SK-N-SH (cell line): ENCODE measurements around the gene PTPA. TPM values are rescaled to one million over a fixed set of nuclear protein-coding genes. Genes with fewer than 3 reads are reported as not detected.

ENCODE experiments used
- CTCF ChIA-PET: fragments of 300-600, 350-600 bp; formaldehyde crosslinking; extraction: SDS; loops from one replicate; lab custom pipeline; 2021; lab: Yijun Ruan, JAX
- POLR2A ChIA-PET: fragments of 350-600 bp; sonication (Branson Sonifier 250); formaldehyde crosslinking; extraction: SDS; loops from one replicate; lab custom pipeline; 2020; ENCODE audit warnings: antibody characterized with exemption, inconsistent platforms; lab: Yijun Ruan, JAX
- DNase-seq: peaks from one replicate; pipeline ENCODE4 v3.0.0; 2012
- H2AFZ ChIP-seq: fragments of 200-600 bp; sonication (generic); 2 replicates; pipeline ENCODE4 v1.8.1; 2016; ENCODE audit warnings: antibody characterized with exemption, mild to moderate bottlenecking, low read depth
- H3F3A ChIP-seq: fragments of 200-600 bp; sonication (generic); replicated peaks from 2 replicates; pipeline ENCODE3; 2016; ENCODE audit warnings: antibody characterized with exemption, mild to moderate bottlenecking; ENCODE audit not compliant: insufficient read depth
- H3K27ac ChIP-seq, 2 experiments: fragments of 200-500 bp in 1 of 2; fragments of 200-600 bp in 1 of 2; sonication (Bioruptor generic) in 1 of 2; sonication (generic), shearing (Covaris generic) in 1 of 2; 2 replicates each; pipeline versions ENCODE4 v1.5.1 to v1.6.1; 2014 to 2016; ENCODE audit warnings: low read depth in 2 of 2, inconsistent platforms in 1 of 2, low read length in 1 of 2, mild to moderate bottlenecking in 1 of 2, mixed read lengths in 1 of 2
- H3K27me3 ChIP-seq: fragments of 200-600 bp; sonication (generic), shearing (Covaris generic); 2 replicates; pipeline ENCODE4 v1.6.1; 2016; ENCODE audit warnings: mixed run types; ENCODE audit not compliant: insufficient read depth
- H3K36me3 ChIP-seq, 2 experiments: fragments of 200-500 bp in 1 of 2; fragments of 200-600 bp in 1 of 2; sonication (Bioruptor generic) in 1 of 2; sonication (generic) in 1 of 2; replicated peaks in 1 of 2; 2 replicates each; pipeline versions ENCODE3 to v1.5.1; 2014 to 2016; ENCODE audit warnings: low read length in 1 of 2, mild to moderate bottlenecking in 1 of 2; ENCODE audit not compliant: insufficient read depth in 2 of 2, control insufficient read depth in 1 of 2
- H3K4me1 ChIP-seq, 2 experiments: fragments of 200-500 bp in 1 of 2; fragments of 200-600 bp in 1 of 2; sonication (Bioruptor generic) in 1 of 2; sonication (generic), shearing (Covaris generic) in 1 of 2; 2 replicates each; pipeline versions ENCODE4 v1.5.1 to v1.6.1; 2014 to 2016; ENCODE audit warnings: low read depth in 1 of 2, low read length in 1 of 2, mixed run types in 1 of 2; ENCODE audit not compliant: insufficient read depth in 2 of 2, control insufficient read depth in 1 of 2
- H3K4me2 ChIP-seq: fragments of 200-600 bp; sonication (generic), shearing (Covaris generic); 2 replicates; pipeline ENCODE4 v1.6.1; 2017; ENCODE audit warnings: mixed run types
- H3K4me3 ChIP-seq, 2 experiments: fragments of 200-500 bp in 1 of 2; fragments of 200-600 bp in 1 of 2; sonication (Bioruptor generic) in 1 of 2; sonication (generic), shearing (Covaris generic) in 1 of 2; 2 replicates each; pipeline versions ENCODE4 v1.5.1 to v1.8.1; 2014 to 2016; ENCODE audit warnings: low read depth in 2 of 2, inconsistent platforms in 1 of 2, low read length in 1 of 2, mild to moderate bottlenecking in 1 of 2, mixed read lengths in 1 of 2, moderate library complexity in 1 of 2
- H3K79me2 ChIP-seq: fragments of 200-600 bp; sonication (generic); 2 replicates; pipeline ENCODE4 v1.8.1; 2017; ENCODE audit warnings: mild to moderate bottlenecking; ENCODE audit not compliant: insufficient read depth
- H3K9ac ChIP-seq: fragments of 200-600 bp; sonication (generic); 2 replicates; pipeline ENCODE4 v1.6.1; 2017; ENCODE audit warnings: mixed run types
- H3K9me2 ChIP-seq: fragments of 200-600 bp; sonication (generic); 2 replicates; pipeline ENCODE4 v1.6.1; 2017; ENCODE audit warnings: mixed run types
- H3K9me3 ChIP-seq: fragments of 200-600 bp; sonication (generic); 2 replicates; pipeline ENCODE4 v1.6.1; 2017; ENCODE audit warnings: mixed run types, mild to moderate bottlenecking, moderate library complexity
- H4K20me1 ChIP-seq: fragments of 200-600 bp; sonication (generic); 2 replicates; pipeline ENCODE4 v1.6.1; 2017; ENCODE audit warnings: mild to moderate bottlenecking, mixed run types; ENCODE audit not compliant: insufficient read depth
- EP300 ChIP-seq, 2 experiments: IDR thresholded peaks; 2 replicates each; pipeline versions ENCODE4 v1.4.0 to v1.6.1; 2012; ENCODE audit warnings: borderline replicate concordance in 1 of 2, low read depth in 1 of 2, low read length in 1 of 2
- FOXM1 ChIP-seq: IDR thresholded peaks from 2 replicates; pipeline ENCODE4 v1.4.0; 2012; ENCODE audit warnings: low read depth, mild to moderate bottlenecking
- GABPA ChIP-seq: IDR thresholded peaks from 2 replicates; pipeline ENCODE4 v1.4.0; 2012; ENCODE audit warnings: low read depth, mild to moderate bottlenecking
- IRF3 ChIP-seq: fragments of 150-350 bp; IDR thresholded peaks from 2 replicates; pipeline ENCODE4 v1.6.1; 2016; ENCODE audit warnings: mild to moderate bottlenecking, low read depth, low read length
- JUND ChIP-seq: IDR thresholded peaks from 2 replicates; pipeline ENCODE4 v1.4.0; 2012
- MAX ChIP-seq: IDR thresholded peaks from 2 replicates; pipeline ENCODE4 v1.4.0; 2012; ENCODE audit warnings: low read depth
- MXI1 ChIP-seq: IDR thresholded peaks from 2 replicates; pipeline ENCODE4 v1.6.1; 2012; ENCODE audit warnings: mild to moderate bottlenecking, low read depth, low read length, improper control_type of control experiment
- PBX3 ChIP-seq: IDR thresholded peaks from 2 replicates; pipeline ENCODE4; 2012
- POLR2AphosphoS5 ChIP-seq: IDR thresholded peaks from 2 replicates; pipeline ENCODE4 v1.6.1; 2012; ENCODE audit warnings: low read depth, low read length
- REST ChIP-seq: IDR thresholded peaks from 2 replicates; pipeline ENCODE4 v1.6.1; 2012; ENCODE audit warnings: mild to moderate bottlenecking, low read depth, low read length, moderate library complexity
- RFX5 ChIP-seq: IDR thresholded peaks from 2 replicates; pipeline ENCODE4 v1.6.1; 2012; ENCODE audit warnings: mild to moderate bottlenecking, improper control_type of control experiment, low read length
- TCF12 ChIP-seq: IDR thresholded peaks from 2 replicates; pipeline ENCODE4 v1.4.0; 2012
- TEAD4 ChIP-seq: IDR thresholded peaks from 2 replicates; pipeline ENCODE4 v1.4.0; 2012; ENCODE audit warnings: mild to moderate bottlenecking, borderline replicate concordance; ENCODE audit not compliant: insufficient read depth
- USF2 ChIP-seq: fragments of 150-350 bp; IDR thresholded peaks from 2 replicates; pipeline ENCODE4 v1.6.1; 2017; ENCODE audit warnings: antibody characterized with exemption, low read length, low read depth, borderline replicate concordance
- WGBS: methylation state at CpG from one replicate; pipeline ENCODE4 v1.1.6; 2017; ENCODE audit warnings: low lambda C conversion rate; 5-methylcytosine and 5-hydroxymethylcytosine counted together
- polyA plus RNA-seq, 3 experiments: library from polyadenylated mRNA; depleted of rRNA; stranded (reverse); fragments of >200 nt; gene quantifications; 2 replicates each; pipeline ENCODE4 v1.2.3, GENCODE V29; 2012

The PTPA gene
- polyA plus RNA-seq, 1 of the 3 experiments (the other 2 are of a cell fraction), result 130 TPM

GRCh38 chr9:129184219-129184524 lies 73.0 kb downstream of the PTPA start:
- H3K4me3 ChIP-seq, result no peak overlapping the region
- H4K20me1 ChIP-seq, result no peaks in the 10 kb centered on the region
- POLR2A ChIA-PET, result no interaction called here
- H3F3A ChIP-seq, result no peaks in the 10 kb centered on the region
- H3K9me2 ChIP-seq, result no peaks in the 10 kb centered on the region
- TF ChIP-seq TEAD4 (no peak), MAX (no peak), JUND (no peak), EP300 (IDR thresholded peaks at IDR 0.05; ENCODE audit: borderline replicate concordance in 1 of 2, low read depth in 1 of 2, low read length in 1 of 2) (no peak), POLR2AphosphoS5 (no peak)
- no peak for DNase-seq
- H3K9ac ChIP-seq, result no peak overlapping the region
- no peak overlapping the region for H2AFZ ChIP-seq
- WGBS, result 89% methylated on average over 7 of the region's 7 CpGs
- H3K4me1 ChIP-seq, result no peaks in the 10 kb centered on the region; a peak in 1 of 4 replicates
- H3K27ac ChIP-seq, result no peak overlapping the region
- H3K36me3 ChIP-seq, result no peaks in the 10 kb centered on the region
- H3K9me3 ChIP-seq, result no peaks in the 10 kb centered on the region
- CTCF ChIA-PET, result interaction anchor here (0.7 to 1.4 kb wide), 2 partner anchors 39 to 41 kb away, joined by 3 read pairs; no protein-coding TSS in a partner anchor
- H3K27me3 ChIP-seq, result no peaks in the 10 kb centered on the region
- H3K79me2 ChIP-seq, result no peaks in the 10 kb centered on the region
- H3K4me2 ChIP-seq, result no peak overlapping the region

- H3K27me3 ChIP-seq, result no peaks in the 10 kb centered on the region
- no peak overlapping the region for H2AFZ ChIP-seq
- no peak overlapping the region for H3K9ac ChIP-seq
- ChIA-PET CTCF (interaction anchor here (0.7 to 1.4 kb wide), 2 partner anchors 38 to 42 kb away, joined by 3 read pairs; no protein-coding TSS in a partner anchor), POLR2A (no interaction called here)
- H3K4me1 ChIP-seq, result no peaks in the 10 kb centered on the region; a peak in 1 of 4 replicates
- H3K36me3 ChIP-seq, result no peaks in the 10 kb centered on the region
- H4K20me1 ChIP-seq, result no peaks in the 10 kb centered on the region
- no peak overlapping the region for H3K27ac ChIP-seq
- no peaks in the 10 kb centered on the region for H3K9me3 ChIP-seq
- no peaks in the 10 kb centered on the region for H3K79me2 ChIP-seq
- H3F3A ChIP-seq, result no peaks in the 10 kb centered on the region
- no peak overlapping the region for H3K4me3 ChIP-seq
- H3K9me2 ChIP-seq, result no peaks in the 10 kb centered on the region
- no peak for DNase-seq
- H3K4me2 ChIP-seq, result no peak overlapping the region
- WGBS, result 81% methylated on average over 9 of the region's 9 CpGs
- TF ChIP-seq PBX3 (no peak), TCF12 (no peak), GABPA (no peak), RFX5 (no peak), IRF3 (no peak), REST (no peak), POLR2AphosphoS5 (no peak), MXI1 (no peak), USF2 (no peak), FOXM1 (no peak)
Observed at GRCh38 chr9:129184596-129185122, 73.4 kb downstream of the PTPA start.
